ENCODE data around the gene OLIG1.

- TF ChIP-seq POLR2A (IDR thresholded peaks at IDR 0.05) (no peak), CTCF (IDR thresholded peaks at IDR 0.05) (no peak)
Observed at GRCh38 chr21:33058957-33059356, 11.0 kb upstream of the OLIG1 start.

Data from testis (tissue), 2 donors.